GM19099 (cell line): ENCODE measurements around the gene CALM3.

Experiments
- POLR2A ChIP-seq: IDR thresholded peaks from 3 replicates; pipeline ENCODE4 v1.6.1; 2011; ENCODE audit warnings: low read depth; ENCODE audit not compliant: insufficient read length; ENCODE audit errors: extremely low read depth

The CALM3 gene

DNA sequence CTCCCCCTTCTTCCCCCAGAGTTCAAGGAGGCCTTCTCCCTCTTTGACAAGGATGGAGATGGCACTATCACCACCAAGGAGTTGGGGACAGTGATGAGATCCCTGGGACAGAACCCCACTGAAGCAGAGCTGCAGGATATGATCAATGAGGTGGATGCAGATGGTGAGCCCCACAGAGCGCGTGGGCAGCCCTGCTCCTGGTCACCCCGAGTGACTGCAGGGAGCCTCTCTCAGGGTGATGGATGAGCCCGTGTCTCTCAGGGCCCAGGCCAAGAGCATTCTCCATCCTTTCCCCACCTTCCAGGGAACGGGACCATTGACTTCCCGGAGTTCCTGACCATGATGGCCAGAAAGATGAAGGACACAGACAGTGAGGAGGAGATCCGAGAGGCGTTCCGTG, 7.0 kb downstream of the CALM3 start:
- no peak for TF ChIP-seq POLR2A

GRCh38 chr19:46608581-46609345, 7.6 kb downstream of the CALM3 start:
- no peak for TF ChIP-seq POLR2A

GRCh38 chr19:46609511-46610412, 8.6 kb downstream of the CALM3 start:
- no peak for TF ChIP-seq POLR2A

GRCh38 chr19:46610413-46610775, 9.3 kb downstream of the CALM3 start:
- TF ChIP-seq POLR2A, result no peak

GRCh38 chr19:46610851-46611770, 10.0 kb downstream of the CALM3 start:
- no peak for TF ChIP-seq POLR2A

- TF ChIP-seq POLR2A, result no peak
Measured at GRCh38 chr19:46611776-46612175, 10.6 kb downstream of the CALM3 start.

DNA sequence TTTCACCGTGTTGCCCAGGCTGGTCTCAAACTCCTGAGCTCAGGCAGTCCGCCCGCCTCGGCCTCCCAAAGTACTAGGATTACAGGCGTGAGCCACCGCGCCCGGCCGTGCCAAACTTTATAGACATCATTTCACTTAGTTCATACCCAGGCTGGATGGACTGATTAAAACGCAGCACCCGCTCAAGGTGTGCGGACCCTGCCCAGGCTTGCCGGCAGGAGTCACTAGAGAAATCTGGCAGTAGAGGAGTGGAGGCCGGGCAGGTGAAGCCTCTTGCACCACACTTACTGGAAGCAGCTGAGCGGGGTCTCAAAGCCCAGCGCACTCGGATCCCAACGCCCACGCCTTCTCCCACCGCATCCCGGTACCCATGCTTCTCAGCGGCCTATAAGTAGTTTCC, 12.4 kb downstream of the CALM3 start:
- TF ChIP-seq POLR2A, result no peak

DNA sequence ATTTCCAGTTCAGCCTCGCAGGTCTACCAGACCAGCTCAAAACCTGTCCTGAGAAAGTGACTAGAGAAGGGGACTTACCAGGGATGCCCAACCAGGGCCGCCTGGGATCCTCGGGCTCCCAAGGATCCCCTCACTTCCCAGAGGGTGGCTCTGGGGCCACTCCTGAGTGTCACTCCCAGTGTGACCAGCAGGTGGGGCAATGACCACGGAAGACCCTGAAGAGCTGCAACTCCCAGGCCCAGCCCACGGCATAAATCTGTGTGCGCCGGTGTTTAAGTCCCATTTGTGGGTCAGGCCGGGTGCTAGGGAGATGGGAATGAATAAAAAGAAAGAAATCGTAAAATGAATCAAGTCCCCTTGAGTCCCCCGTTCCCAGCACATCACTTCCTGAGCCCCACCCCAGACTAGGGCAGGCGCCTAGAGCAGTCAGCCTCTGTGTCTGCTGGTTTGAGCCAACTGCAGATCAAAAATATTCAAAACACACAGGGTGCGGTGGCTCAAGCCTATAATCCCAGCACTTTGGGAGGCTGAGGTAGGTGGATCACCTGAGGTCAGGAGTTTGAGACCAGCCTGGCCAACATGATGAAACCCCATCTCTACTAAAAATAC, 13.1 kb downstream of the CALM3 start:
- TF ChIP-seq POLR2A, result no peak

- TF ChIP-seq POLR2A, result no peak
Measured at GRCh38 chr19:46615966-46616365, 14.8 kb downstream of the CALM3 start.

- TF ChIP-seq POLR2A, result no peak
Measured at GRCh38 chr19:46616631-46617322, 15.6 kb downstream of the CALM3 start.

- TF ChIP-seq POLR2A, result no peak
Measured at GRCh38 chr19:46617601-46618000, 16.5 kb downstream of the CALM3 start.

- TF ChIP-seq POLR2A, result no peak
Measured at GRCh38 chr19:46618670-46619231, 17.6 kb downstream of the CALM3 start.

DNA sequence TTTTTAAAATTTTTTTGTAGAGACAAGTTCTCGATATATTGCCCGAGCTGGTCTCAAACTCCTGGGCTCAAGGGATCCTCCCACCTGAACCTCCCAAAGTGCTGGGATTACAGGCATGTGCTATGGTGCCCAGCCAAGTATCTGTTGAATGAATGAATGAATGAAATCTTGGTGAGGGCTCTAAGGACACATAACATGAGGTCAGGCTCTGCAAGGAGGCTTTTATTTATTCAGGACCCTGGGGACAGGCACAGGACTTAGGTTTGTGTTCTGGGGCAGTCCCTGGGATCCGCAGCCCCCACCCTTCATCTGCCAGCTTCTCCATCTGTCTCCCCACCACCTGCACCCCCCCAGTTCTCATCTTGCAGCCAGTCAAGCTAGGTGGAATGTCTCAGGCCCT, 19.1 kb downstream of the CALM3 start:
- no peak for TF ChIP-seq POLR2A

- no peak for TF ChIP-seq POLR2A
Measured at GRCh38 chr19:46620716-46621115, 19.6 kb downstream of the CALM3 start.
